Endothelial cell of umbilical vein (primary cell): Measurements from ENCODE around the gene EZH1.
"Not testable (repeated sequence)": the region's sequence is repeated elsewhere in the genome, so short reads cannot be mapped to it uniquely, and the experiment has no call there.

Source experiments
- EZH2 ChIP-seq: IDR thresholded peaks from 2 replicates; pipeline ENCODE4 v1.6.1; 2012; ENCODE audit warnings: borderline replicate concordance, low read depth, mild to moderate bottlenecking, moderate library complexity, low read length, inconsistent platforms; ENCODE audit not compliant: severe bottlenecking
- FOS ChIP-seq: IDR thresholded peaks from 2 replicates; pipeline ENCODE4 v1.6.1; 2011; ENCODE audit warnings: mild to moderate bottlenecking, low read length, moderate library complexity, borderline replicate concordance; ENCODE audit not compliant: insufficient read depth
- GATA2 ChIP-seq: IDR thresholded peaks from 2 replicates; pipeline ENCODE4 v1.7.0; 2011; ENCODE audit warnings: low read depth, mild to moderate bottlenecking, moderate library complexity, mixed read lengths, low read length; ENCODE audit not compliant: insufficient read length, insufficient read depth
- JUN ChIP-seq: IDR thresholded peaks from 2 replicates; pipeline ENCODE4 v1.6.1; 2011; ENCODE audit warnings: borderline replicate concordance, low read depth; ENCODE audit not compliant: insufficient read length, insufficient read depth
- MYC ChIP-seq: IDR thresholded peaks from one replicate; pipeline ENCODE4 v1.6.1; 2011; ENCODE audit warnings: mild to moderate bottlenecking, low read depth, low read length
- POLR2A ChIP-seq: IDR thresholded peaks from 2 replicates; pipeline ENCODE4 v1.6.1; 2012; ENCODE audit warnings: low read depth, mild to moderate bottlenecking, control low read depth, low read length
- POLR2AphosphoS5 ChIP-seq: IDR thresholded peaks from 2 replicates; pipeline ENCODE4 v1.6.1; 2012; ENCODE audit warnings: low read depth, mild to moderate bottlenecking, control low read depth, low read length, moderate library complexity; ENCODE audit not compliant: insufficient read depth
- TF ChIP-seq, protein P1 (sequence below), 2 donors: IDR thresholded peaks; 1 replicate in 1 of 2; 2 replicates in 1 of 2; pipeline ENCODE4 v1.5.1; 2011; ENCODE audit warnings: low read length in 2 of 2, mild to moderate bottlenecking in 2 of 2, moderate library complexity in 2 of 2, control low read depth in 1 of 2, inconsistent platforms in 1 of 2, low read depth in 1 of 2; ENCODE audit not compliant: insufficient read depth in 1 of 2; ENCODE audit errors: extremely low read depth in 1 of 2
- TF ChIP-seq, protein P2 (sequence below): IDR thresholded peaks from 2 replicates; pipeline ENCODE4 v1.6.1; 2011; ENCODE audit not compliant: insufficient read depth, insufficient read length

DNA sequence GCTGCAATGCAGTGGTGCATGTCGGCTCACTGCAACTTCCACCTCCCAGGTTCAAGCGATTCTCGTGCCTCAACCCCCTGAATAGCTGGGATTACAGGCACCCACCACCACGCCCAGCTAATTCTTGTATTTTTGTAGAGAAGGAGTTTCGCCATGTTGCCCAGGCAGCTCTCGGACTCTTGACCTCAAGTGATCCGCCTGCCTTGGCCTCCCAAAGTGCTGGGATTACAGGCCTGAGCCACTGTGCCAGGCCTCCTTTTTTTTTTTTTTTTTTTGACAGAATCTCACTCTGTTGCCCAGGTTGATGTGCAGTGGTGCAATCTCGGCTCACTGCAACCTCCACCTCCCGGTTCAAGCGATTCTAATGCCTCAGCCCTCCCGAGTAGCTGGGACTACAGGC is 1.9 kb downstream of the EZH1 start:
- TF ChIP-seq, protein P1, sequence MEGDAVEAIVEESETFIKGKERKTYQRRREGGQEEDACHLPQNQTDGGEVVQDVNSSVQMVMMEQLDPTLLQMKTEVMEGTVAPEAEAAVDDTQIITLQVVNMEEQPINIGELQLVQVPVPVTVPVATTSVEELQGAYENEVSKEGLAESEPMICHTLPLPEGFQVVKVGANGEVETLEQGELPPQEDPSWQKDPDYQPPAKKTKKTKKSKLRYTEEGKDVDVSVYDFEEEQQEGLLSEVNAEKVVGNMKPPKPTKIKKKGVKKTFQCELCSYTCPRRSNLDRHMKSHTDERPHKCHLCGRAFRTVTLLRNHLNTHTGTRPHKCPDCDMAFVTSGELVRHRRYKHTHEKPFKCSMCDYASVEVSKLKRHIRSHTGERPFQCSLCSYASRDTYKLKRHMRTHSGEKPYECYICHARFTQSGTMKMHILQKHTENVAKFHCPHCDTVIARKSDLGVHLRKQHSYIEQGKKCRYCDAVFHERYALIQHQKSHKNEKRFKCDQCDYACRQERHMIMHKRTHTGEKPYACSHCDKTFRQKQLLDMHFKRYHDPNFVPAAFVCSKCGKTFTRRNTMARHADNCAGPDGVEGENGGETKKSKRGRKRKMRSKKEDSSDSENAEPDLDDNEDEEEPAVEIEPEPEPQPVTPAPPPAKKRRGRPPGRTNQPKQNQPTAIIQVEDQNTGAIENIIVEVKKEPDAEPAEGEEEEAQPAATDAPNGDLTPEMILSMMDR (IDR thresholded peaks at IDR 0.05; ENCODE audit: extremely low read depth in 1 of 2, insufficient read depth in 1 of 2, low read depth in 1 of 2, low read length in 2 of 2), result not testable (repeated sequence)
- TF ChIP-seq, protein P2, sequence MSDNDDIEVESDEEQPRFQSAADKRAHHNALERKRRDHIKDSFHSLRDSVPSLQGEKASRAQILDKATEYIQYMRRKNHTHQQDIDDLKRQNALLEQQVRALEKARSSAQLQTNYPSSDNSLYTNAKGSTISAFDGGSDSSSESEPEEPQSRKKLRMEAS, result not testable (repeated sequence)
- TF ChIP-seq POLR2A, POLR2AphosphoS5, EZH2, JUN, FOS, MYC, GATA2: not testable (repeated sequence)
